Inflammatory macrophage (primary cell): ENCODE results near the gene FOXP1.

Experiments used
- DNase-seq, 2 donors: peaks; one replicate each; pipeline ENCODE4 v3.0.0-alpha.2; 2020 to 2022

Gene FOXP1

DNA sequence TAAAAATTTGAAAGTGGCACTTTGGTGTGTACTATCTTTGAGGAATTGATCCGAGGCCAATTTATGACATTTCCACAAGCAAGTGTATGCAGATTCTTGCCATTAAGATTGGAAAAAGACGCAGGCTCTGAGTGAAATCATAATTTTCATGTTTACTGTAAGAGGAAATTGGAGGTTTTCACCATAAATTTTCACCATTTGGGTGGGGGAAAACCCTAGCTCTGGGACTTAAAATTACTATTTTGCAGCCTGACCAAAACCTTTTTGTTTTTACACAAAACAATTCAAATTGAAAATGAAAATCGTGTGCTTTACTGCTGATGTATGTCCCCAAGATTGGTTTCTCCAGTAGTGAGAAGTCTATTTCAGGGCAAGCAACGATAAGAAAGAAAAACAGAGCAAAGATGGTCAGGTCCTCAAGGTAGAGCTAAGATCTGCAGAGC, 282.6 kb downstream of the FOXP1 start:
- DNase-seq = no peak

DNA sequence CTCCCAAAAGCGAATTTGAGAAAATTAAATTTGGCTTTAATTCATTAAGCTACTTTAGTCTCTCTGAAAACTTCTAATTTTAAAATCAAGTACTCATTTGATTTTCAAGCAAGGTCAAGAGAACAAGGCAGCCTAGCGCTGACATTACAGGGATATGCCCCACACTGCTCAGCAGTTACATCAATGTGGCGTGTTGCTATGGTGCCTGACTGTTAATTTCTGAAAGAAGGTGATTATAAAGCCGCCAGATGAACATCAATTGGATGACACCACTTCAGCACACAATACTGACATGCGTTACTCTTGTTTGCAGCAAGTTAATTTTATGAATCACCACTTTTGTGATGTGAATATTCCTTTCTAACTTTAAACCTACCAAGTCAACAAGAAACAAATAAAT, 284.4 kb downstream of the FOXP1 start:
- no peak for DNase-seq

DNA sequence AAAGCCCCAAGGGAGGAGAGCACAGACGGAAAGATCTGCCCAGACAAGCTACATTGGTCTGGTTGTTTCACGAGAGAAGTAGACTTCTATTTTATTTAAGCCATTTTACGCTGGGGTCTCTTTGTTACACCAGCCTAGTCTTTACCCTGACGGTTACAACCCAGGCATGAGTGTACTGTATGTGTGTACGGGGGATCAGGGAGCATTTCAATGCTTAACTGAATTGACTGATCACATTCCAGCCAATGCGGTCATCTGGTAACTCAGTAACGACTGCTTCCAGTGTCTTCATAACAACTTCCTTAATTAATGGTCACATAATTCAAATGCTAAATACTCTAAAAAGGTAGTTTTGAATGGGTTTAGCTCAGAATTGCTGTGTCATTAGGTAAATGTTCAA, 288.6 kb downstream of the FOXP1 start:
- DNase-seq = no peak

DNA sequence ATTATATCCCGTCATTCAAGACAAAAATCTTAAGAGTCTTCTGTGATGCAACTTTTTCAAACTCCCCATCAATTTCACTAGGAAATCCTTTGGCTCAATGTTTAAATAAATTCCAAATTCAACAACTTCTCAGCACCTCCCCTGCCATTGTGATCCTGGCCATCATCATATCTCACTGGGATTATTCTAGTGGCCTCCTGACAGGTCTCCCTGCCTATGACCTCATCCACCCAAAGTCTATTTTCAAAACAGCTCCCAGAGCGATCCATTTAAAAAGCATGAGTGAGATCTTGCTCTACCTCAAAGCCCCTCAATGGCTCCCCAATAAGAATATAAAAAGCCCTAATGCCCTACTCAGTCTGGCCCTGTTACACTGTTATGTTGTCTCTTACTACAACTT, 293.2 kb downstream of the FOXP1 start:
- no peak for DNase-seq

DNA sequence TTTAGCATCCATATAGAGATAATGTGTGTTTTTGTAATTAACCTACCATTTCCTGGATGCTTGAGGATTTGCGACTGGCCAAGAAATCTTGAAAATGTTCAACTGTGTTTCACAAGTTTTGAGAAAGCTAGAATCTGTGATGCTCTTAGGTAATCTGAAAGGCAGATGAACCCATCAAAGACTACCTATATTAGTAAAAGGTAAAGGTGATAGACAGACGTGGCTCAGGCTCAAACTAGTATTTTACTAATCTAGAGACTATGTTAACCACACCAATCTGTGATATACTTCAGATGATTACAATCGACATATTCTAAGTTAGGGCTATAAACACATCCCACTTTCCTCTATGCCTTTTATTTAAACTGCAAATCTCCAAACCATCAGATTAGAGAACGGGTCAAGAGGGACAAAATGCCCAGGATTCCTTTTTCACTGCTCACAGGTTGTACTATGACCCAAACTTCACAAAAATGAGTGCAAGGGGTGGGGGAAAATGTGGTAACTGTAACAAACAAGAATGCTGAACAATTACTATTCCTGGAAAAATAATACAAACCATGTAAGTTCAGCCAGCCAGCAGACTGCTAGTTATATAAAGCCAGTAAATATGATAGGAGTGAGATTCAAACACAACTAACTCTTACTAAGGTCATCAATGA, 295.1 kb downstream of the FOXP1 start:
- DNase-seq = no peak

DNA sequence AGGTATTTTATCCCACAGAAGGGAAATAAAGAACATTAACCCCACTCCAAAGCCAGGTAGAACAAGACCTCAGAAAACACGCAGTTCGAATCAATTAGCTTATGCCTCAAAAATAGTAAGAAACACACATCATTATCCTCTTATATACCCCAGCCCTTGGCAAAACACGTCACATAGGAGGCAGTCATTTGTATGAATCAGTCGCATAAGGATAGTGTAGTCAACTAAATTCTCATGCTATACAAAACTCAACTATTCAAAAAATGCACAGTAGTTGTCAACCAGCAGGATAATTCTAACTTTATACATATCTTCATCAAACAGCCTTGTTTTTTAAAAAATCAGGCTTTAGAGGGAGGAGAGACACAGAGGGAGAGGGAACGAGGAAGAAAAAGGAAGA, 298.4 kb downstream of the FOXP1 start:
- DNase-seq = no peak

DNA sequence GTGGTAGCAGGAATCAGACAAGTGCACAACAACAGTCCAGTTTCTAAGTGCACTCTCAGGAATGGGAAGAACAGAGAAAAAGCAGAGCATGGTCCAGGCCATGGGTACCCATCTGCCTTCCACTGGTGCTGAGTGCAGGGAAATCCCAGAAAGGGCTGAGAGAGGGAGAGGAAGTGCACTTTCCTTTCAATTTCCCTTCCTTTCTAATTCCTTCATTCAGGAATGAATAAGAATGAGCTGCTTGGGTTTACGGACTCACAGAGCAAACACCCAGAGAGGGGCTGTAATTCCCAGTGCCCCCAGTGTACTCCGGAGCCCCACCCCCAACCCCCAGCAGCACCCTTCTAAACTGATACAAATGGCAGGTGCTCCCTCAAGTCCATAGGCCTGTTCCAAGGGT, 300.6 kb downstream of the FOXP1 start:
- no peak for DNase-seq

DNA sequence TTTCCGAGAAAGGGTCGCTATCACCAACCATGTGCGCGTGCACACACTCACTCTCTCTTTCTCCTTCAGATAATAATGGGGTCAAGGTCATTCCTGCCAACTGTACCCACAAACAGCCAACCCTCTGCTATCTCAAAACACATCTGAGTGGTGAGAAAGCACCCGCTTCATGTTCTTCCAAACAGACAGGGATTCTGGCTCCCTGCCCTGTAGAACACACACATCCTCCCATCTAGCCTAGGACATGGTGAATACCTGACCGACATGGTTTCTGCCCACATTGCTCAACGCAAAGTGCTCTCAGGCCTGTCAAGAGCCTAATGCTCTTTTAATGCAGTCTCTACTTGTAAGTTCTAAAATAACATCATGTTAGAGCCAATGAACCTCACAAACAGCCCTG, 302.2 kb downstream of the FOXP1 start:
- no peak for DNase-seq

DNA sequence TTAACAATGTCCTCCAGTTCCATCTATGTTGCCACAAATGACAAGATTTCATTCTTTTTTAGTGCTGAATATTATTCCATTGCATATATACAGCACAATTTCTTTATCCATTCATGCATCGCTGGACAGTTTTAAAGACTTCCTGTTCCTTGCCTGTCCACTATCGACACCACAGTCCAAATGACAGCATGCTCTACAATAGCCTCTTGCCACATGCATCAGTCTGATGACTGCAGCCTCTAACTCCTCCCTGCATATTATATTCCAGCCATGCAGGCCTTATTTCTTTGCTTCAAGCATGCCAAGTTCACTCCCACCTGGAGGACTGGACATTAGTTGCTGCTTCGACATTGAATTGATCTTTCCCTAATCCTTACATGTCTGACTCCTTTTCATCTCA, 306.2 kb downstream of the FOXP1 start:
- DNase-seq = peak; percentile 26 to 34

DNA sequence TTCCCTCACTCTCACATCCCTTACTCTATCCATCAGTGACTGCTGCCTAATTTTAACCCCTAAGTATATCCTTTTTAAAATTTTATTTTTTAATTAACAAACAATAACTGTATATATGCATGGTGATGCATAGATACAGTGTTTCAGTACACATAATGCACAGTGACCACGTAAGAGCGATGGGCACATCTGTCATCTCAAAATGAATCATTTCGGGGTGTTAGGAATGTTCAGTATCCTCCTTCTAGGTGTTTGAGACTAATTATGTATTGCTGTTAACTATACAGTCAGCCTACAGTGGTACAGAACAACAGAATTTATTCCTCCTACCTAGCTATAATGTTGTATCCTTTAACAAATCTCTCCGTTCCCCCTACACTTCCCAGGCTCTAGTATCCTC, 307.0 kb downstream of the FOXP1 start:
- no peak for DNase-seq

DNA sequence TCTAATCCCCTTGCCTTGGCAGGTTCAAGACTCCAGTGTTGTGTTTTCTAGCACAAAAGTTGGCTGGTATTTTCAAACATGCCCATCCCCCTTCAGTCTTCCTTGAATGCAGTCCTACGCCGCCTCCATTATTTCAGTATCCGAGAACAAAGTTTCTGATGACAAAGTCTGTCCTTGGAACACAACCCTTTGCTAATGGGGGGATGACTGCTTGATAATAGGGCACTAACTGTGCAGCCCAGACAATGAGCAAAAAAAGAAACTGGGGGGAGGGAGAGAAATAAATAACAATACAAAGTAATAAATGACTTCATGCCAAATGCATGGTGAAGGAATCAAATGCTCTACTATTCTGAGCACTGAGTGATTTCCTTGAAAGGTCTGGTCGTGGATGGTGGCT, 310.1 kb downstream of the FOXP1 start:
- DNase-seq = no peak

DNA sequence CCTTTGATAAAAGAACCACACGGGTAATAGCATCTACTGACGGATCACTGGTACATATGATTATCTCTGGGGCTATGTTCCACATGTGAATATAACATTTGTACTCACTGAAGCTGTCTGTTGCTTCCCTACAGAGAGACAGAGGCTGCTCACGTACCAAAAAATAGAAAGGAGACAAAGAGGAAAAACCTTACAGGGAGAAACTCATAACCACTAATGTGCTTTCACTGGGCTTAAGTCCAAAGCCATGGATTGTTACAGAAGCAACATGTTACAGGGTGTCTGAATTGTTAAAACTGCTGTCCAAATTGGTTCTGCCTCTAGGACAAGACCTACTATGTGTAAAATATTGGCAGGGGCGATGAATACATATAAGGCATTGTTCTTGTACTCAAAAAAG, 311.9 kb downstream of the FOXP1 start:
- DNase-seq = no peak

DNA sequence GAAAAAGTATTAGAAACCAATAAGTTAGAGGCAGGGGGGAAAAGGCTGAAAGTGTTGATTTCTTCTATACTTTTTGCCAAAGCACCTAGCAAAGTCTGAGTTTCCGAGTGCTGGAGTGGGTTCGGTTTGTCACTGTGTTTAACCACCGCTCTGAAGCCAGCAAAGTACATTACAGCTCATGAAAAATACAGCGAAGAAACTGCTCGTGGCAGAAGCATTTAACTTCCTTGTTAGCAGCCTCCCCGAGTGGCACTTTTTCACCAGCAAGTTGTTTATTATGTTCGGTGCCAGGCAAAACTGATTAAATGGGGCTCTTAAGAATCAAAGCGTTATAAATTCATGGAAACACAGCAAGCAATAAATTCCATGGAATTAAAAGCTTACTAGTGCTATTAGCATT, 313.6 kb downstream of the FOXP1 start:
- peak in 1 of 2 donors; percentile 2 for DNase-seq

DNA sequence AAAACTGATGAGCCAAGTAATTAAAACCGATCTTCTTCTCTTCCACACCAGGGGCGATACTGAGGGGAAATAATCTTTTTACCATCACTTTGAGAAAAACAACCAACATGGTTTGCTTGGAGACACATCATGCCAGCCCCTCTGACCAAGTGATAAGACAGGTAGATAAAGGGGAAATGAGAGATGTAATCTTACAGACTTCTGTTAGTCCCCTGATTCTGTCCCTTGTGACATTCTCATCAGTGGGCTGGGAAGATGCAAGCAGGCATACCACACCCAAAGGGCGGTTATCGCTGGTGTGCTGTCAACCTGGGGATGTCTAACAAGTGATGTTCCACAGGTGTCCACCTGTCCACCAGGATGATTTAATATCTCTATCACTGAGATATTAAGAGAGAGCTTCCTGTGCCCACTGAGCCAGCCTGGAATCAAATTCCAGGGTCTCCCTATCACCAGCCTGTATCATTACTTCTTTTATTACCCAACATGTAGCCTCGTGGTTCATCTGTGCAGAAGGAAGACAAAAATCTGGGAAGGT, 315.0 kb downstream of the FOXP1 start:
- DNase-seq = no peak

DNA sequence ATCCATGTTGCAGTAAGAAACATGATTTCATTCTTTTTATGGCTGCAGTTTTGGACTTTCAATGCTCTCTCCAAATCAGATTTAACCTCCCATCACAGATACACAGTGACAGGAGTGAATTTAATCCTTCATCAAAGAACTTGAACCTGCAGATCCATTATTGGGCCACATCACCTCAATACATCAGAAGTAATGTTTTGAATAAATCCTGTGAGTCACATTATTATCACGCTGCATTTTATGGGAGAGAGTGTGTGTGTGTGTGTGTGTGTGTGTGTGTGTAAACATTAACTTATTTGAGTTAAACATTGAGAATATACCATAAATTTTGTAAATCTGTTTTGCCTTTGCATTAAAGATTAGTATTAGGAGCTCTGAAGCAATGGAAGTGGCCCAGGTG, 316.7 kb downstream of the FOXP1 start:
- no peak for DNase-seq

DNA sequence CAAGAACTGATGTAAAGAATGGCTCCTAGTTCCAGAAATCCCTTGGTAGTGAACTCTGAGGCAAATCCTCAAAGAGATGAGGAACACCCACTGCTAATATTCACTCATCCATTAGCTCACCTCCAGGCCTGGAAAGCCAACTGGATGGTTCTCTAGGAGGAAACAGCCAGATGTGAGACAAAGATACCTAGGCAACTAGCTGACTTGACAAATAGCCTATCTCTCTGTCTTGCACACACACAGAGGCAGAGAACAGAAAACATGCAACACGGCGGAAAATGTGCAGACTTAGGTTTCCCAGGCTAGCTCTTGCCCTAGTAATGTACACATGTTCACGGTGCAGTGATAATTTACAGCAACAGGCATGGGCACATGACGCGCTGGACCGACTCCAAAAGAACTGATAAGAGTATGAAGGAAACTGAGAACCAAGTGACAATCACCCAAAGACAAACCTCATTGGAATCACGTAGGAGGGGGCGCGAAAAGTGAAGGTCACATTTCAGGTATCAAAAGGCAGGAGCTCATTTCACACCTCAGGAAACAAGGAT, 318.1 kb downstream of the FOXP1 start:
- DNase-seq = no peak

DNA sequence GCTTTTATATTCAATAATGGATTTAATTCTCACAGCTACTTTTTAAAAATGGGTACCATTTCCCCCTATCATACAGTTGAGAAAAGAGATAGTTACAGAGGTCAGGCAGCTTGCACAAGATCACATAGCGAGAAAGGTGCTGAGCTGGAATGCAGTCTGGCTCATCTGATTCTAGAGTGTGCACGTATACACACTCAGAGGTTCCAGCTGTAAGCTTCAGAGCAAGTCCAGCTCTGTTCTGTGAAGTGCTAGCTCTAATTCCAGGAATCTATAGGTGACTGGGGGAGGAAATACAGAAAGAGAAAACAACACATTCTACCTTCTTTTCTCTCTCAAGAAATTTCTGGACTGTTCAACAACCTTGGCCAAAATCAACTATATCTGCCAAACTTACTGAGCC, 318.7 kb downstream of the FOXP1 start:
- DNase-seq = no peak

DNA sequence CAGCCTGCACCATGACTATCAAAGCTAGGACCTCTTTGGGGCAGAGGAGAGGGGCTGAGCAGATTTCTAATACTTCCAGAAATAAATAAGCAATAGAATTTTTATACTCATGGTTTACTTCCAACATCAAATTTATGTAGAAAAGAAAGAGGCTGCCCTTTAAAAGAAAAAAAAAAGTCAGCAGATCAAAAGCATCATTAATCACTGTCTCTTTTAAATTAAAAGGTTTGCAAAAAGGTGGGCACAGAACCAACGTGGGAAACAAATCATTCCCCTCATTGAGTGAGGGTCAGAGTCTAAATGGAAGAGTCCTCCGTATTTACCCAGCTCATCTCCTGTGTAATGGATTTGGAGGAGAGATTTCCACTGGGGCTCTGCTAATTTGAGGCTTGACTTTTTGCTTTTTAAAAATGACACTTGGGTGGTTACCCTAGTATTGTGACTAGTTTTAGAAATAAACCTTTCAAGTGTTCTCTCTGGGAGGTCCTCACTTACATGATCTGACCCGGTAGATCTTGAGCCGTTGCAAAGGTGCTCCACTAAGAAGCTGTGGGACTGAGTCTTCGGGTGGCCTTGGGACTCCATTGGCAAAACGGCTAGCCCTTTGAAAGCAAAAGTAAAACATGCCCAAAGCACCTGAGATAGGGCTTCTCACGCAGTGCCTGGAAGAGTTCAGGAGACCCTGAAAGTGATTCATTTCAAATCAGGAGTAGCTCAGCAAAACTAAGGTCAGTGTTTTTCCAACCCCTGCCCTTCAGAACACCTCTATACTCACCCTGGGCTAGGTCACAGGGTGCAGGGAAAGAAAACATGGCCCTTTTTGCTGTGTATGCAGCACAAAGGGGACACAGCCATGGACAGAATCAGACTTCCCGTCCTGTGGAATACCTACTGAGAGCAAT, 320.9 kb downstream of the FOXP1 start:
- DNase-seq = no peak

DNA sequence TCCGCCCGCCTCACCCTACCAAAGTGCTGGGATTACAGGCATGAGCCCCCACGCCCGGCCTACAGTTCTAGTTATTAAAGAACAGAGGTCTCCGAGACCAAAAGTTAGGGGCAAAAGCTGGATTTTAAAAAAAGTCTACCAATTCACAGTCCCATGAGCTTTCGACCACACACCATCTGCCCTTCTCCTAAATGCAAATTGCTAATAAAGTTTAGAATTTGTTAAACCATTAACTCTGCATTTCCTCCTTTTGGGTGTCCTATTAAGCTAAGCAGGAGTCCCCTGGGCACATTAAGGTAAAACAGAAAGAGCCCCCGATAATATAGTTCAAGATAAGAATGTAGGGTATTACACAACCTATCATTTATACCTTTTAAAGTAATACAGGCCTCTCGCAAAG, 322.7 kb downstream of the FOXP1 start:
- DNase-seq = no peak

DNA sequence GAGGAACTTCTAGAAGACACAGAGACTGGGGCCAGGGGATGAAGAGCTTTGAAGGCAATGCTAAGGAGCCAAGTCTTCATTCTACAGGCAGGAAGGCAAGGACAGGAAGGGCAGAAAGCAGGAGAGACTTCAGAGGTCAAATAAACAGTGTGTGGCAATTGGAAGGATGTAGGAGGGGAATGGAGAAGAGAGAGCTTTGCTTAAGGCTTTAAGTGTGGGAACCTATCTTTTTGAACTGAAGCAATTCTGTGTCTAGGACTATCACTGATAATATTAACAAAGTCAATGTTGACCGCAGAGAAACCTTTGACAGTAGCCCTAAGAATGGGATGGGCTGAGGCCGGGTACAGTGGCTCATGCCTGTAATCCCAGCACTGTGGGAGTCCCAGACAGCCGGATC, 325.0 kb downstream of the FOXP1 start:
- no peak for DNase-seq

DNA sequence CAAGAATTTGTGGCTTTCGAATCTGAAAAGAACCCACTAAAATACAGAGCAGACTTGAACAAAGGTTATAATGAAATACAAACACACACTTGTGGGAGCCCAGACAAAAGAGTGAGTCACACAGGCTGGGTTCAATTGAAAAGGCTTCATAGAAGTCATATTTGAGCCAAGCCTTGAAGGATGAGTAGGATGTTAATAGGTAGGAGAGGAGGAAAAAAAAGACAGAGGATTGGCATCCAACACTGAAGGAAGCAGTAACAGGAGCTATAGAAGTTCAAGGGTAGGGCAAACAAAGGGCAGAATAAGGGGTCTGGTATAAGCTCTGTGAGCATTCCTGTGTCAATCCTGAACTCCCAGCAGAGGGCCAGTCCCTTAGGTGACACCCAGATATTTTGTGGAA, 325.4 kb downstream of the FOXP1 start:
- DNase-seq = no peak

DNA sequence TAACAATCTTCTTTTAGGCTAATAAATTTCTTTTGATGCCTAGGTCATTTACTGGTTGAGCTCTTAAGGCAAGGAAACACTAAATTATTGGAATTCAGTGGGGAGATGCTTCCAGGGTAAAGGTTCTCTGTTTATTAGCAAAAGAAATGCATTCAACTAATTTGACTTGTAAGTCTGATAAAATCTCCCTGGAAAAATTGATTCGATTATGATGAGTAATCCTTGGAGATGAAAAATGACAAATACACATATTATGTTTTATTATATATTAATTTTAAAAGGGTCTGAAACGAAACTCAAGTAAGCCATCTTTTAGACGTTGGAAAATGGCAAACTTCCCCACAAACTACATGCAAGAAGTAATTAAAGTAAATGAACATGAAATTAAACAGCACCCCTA, 328.0 kb downstream of the FOXP1 start:
- DNase-seq = no peak

DNA sequence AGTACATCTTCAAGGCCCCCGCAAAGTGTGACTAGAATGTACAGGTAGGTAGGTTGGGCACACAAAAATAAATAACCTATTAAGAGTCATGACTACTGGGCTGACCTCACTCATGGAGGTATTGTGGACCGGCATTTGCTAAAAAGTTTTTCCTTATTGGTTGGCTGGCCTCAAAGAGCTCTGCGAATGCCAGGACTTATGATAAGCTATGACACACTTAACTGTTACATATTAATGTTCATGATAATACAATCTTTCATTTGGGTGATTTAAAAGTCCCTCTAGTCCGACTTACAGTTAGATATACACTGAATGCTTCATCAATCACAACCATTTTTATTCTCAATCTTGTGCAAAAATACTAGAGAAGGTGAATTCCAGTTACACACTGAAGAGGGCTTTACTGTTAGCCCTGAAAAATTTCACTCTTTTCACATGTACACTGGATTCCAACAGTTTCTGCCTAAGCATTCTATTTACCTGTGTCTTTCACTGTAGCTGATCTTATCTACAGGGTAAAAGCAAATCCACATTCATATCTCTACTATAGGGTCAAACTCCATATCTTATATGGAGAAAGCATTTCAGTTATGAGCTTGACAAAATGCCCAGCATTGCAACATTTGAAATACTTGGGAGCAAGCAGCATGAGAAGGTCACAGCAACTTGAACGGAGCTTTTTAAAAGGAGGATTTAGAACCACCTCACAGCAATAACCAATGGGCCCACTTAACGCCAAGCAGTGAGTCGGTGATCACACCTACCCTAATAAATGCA, 329.1 kb downstream of the FOXP1 start:
- no peak for DNase-seq
